ENCODE measurements around the gene PRR3. TPM values are rescaled to one million over a fixed set of nuclear protein-coding genes. Genes with fewer than 3 reads are reported as not detected.
A peak's percentile ranks its signal among the peaks of the same experiment; 100 is the strongest.

The PRR3 gene
- total and polyA plus RNA-seq, 2 of the 13 experiments (the other 11 are each of a cell fraction or from before 2014, with no cell fraction given): 14.6 to 21.2 TPM

DNA sequence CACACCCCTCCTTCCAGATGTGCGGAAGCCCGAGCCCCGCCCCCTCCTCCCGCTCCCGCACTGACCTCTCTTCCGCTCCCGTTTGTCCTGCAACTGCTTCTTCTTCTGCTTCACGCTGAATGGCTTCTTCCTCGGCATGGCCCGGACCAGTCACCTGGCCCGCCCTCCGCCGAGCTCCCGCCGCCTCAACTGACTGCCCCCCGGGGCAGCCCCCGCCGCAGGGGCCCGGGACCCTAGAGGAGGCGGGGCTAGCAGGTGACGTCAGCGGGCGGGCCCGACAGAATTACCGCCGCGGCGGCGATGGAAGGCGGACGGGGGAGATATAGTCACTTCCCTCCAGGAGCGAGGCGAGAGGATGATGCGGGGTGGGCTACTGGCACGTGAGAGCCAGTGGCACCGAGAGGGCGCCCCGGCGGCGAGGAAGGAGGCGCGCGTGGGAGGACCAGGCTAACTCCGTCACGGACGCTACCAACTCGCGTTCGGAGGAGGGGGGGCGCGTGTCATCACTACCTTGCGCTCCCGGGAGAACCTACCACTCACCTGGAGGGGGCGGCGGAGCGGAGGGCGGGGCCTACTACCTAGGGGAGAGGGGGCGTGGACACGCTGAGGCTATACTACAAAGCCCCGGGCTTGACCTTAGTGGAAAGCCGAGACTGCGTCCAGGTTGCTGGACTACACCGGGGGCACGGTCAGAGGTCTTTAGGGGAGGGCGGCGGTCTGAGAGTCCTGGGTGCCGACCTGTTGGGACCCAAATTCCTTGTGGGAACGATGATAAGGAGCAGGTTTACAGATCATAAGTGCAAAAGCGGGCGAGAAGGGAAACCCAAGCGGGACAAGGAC is 809 bp upstream of the PRR3 start, which contains the start of gene GNL1 (continued):
- TF ChIP-seq ZNF260 (CRISPR knock-in tag; IDR thresholded peaks at IDR 0.05; ENCODE audit: borderline replicate concordance, low read depth) (no peak), ZNF44 (CRISPR knock-in tag; IDR thresholded peaks at IDR 0.05) (no peak), NCOA1 (CRISPR knock-in tag; IDR thresholded peaks at IDR 0.05) (no peak), TEF (CRISPR knock-in tag; IDR thresholded peaks at IDR 0.05) (no peak), PAWR (CRISPR knock-in tag; IDR thresholded peaks at IDR 0.05; ENCODE audit: borderline replicate concordance) (no peak), ELF3 (CRISPR knock-in tag; IDR thresholded peaks at IDR 0.05) (0 out of 2 replicates have a peak, but pooled peaks have one; percentile 5), ZNF124 (CRISPR knock-in tag; IDR thresholded peaks at IDR 0.05) (peak; percentile 4; the same call in 1 of the 2 replicates), NCOR1 (IDR thresholded peaks at IDR 0.05; ENCODE audit: borderline replicate concordance, low read length) (peak; percentile 81), MAFF (IDR thresholded peaks at IDR 0.05; ENCODE audit: low read depth, low read length) (no peak), ZNF644 (CRISPR knock-in tag; IDR thresholded peaks at IDR 0.05; ENCODE audit: low read depth) (no peak), MAX (IDR thresholded peaks at IDR 0.05) (peak; percentile 87), FIP1L1 (IDR thresholded peaks at IDR 0.05; ENCODE audit: borderline replicate concordance, insufficient read depth, low read depth, low read length) (no peak), HMG20B (CRISPR knock-in tag; conservative IDR thresholded peaks at IDR 0.05) (no peak), ZNF710 (CRISPR knock-in tag; IDR thresholded peaks at IDR 0.05; ENCODE audit: borderline replicate concordance) (no peak; the same call in 1 of the 2 replicates), ELF4 (CRISPR knock-in tag; IDR thresholded peaks at IDR 0.05; ENCODE audit: borderline replicate concordance) (0 out of 2 replicates have a peak, but pooled peaks have one; percentile 41), SMAD1 (CRISPR knock-in tag; IDR thresholded peaks at IDR 0.05; ENCODE audit: borderline replicate concordance, low read depth) (no peak), ZNF543 (CRISPR knock-in tag; IDR thresholded peaks at IDR 0.05) (peak; percentile 30; the same call in 1 of the 2 replicates), POLR2AphosphoS2 (IDR thresholded peaks at IDR 0.05; ENCODE audit: low read depth, low read length) (no peak), GFI1 (CRISPR knock-in tag; IDR thresholded peaks at IDR 0.05; ENCODE audit: borderline replicate concordance) (0 out of 2 replicates have a peak, but pooled peaks have one; percentile 62), ZBTB43 (CRISPR knock-in tag; conservative IDR thresholded peaks at IDR 0.05) (no peak), DPF2 (CRISPR knock-in tag; IDR thresholded peaks at IDR 0.05; ENCODE audit: borderline replicate concordance, low read depth) (no peak), ZFAT (CRISPR knock-in tag; conservative IDR thresholded peaks at IDR 0.05) (no peak), ZNF747 (CRISPR knock-in tag; IDR thresholded peaks at IDR 0.05; ENCODE audit: borderline replicate concordance) (peak; percentile 93), ZNF792 (CRISPR knock-in tag; IDR thresholded peaks at IDR 0.05) (no peak), ZNF781 (CRISPR knock-in tag; IDR thresholded peaks at IDR 0.05; ENCODE audit: borderline replicate concordance, not compliant biosample characterization) (peak; percentile 81), ZNF567 (CRISPR knock-in tag; IDR thresholded peaks at IDR 0.05; ENCODE audit: borderline replicate concordance) (peak; percentile 21; the same call in 1 of the 2 replicates)
